ENCODE results near the gene COG5. TPM values are rescaled to one million over a fixed set of nuclear protein-coding genes. Genes with fewer than 3 reads are reported as not detected.
"Not testable (repeated sequence)": the region's sequence is repeated elsewhere in the genome, so short reads cannot be mapped to it uniquely, and the experiment has no call there.

The COG5 gene
- total RNA-seq, 1 donor from 2014 or later, result 39.1 TPM

DNA sequence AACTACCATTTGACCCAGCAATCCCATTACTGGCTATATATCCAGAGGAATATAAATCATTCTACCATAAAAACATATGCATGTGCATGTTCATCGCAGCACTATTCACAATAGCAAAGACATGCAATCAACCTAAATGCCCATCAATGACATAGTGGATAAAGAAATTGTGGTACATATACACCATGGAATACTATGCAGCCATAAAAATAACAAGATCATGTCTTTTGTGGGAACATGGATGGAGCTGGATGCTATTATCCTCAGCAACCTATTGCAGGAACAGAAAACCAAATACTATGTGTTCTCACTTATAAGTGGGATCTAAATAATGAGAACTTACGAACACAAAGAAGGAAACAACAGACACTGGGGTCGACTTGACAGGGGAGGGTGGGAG lies 316.9 kb downstream of the COG5 start:
- H3K4me1 Mint-ChIP-seq (ENCODE audit: low read depth); H3K27ac Mint-ChIP-seq; intact Hi-C loops (cut with micrococcal nuclease); DNase-seq (ENCODE audit: low spot score); H3K27me3 Mint-ChIP-seq (ENCODE audit: insufficient read depth); H3K4me3 Mint-ChIP-seq: not testable (repeated sequence)
- peaks cover 36% of the 10 kb centered on the region for H3K36me3 Mint-ChIP-seq (ENCODE audit: low read depth)
- H3K9me3 Mint-ChIP-seq, result peaks cover 23% of the 10 kb centered on the region

- Mint-ChIP-seq H3K4me1 (ENCODE audit: low read depth) (no peaks in the 10 kb centered on the region), H3K9me3 (peaks cover 23% of the 10 kb centered on the region), H3K27ac (no peak overlapping the region), H3K36me3 (ENCODE audit: low read depth) (peaks cover 36% of the 10 kb centered on the region), H3K4me3 (no peak overlapping the region), H3K27me3 (ENCODE audit: insufficient read depth) (no peaks in the 10 kb centered on the region)
- DNase-seq (ENCODE audit: low spot score), result no peak
- intact Hi-C loops (cut with micrococcal nuclease), result no loop called here
Measured at GRCh38 chr7:107244613-107245012, 319.1 kb downstream of the COG5 start.

DNA sequence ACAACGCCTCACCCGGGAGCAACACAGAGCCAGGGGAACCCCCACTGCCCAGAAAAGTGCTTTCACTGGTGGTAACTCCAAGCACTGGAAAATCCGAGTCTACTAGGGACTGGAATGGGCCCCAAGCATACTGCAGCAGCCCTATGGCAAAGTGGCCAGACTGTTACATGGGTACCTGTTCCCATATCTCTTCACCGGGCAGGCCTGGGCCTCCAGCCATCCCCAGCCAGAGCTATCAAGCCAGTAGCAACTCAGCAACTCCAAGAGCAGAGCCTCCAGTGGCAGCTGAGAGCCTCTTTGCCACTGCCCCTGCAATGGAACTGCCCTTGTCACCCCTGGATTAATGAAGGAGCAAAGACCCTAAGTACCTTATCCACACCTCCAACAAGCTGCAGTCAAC lies 321.5 kb downstream of the COG5 start:
- H3K4me1 Mint-ChIP-seq (ENCODE audit: low read depth), result no peaks in the 10 kb centered on the region
- no peaks in the 10 kb centered on the region for H3K27me3 Mint-ChIP-seq (ENCODE audit: insufficient read depth)
- peaks cover 33% of the 10 kb centered on the region for H3K36me3 Mint-ChIP-seq (ENCODE audit: low read depth)
- intact Hi-C loops (cut with micrococcal nuclease), result no loop called here
- no peak overlapping the region for H3K4me3 Mint-ChIP-seq
- H3K27ac Mint-ChIP-seq, result no peak overlapping the region
- H3K9me3 Mint-ChIP-seq, result peaks cover 23% of the 10 kb centered on the region
- no peak for DNase-seq (ENCODE audit: low spot score)

DNA sequence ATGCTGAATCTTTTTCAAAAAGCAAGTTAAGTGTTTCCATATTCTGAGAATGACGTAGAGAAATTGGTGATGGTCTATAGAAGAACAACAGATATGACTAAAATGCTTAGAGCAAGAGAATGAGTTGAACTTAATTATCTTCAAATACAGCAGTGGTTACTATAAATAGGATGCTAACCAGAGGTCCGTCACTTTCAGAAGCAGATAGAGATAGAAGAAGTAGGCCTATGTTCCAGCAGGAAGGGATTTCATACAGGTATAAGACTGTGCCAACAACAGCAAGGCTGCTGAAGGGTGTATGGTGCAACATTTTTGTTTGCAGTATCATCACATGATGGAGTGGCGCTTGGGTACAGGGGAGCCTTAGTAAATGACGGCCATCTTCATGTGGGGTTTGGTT lies 326.3 kb downstream of the COG5 start:
- Mint-ChIP-seq H3K36me3 (ENCODE audit: low read depth) (peaks cover 2% of the 10 kb centered on the region), H3K4me3 (no peak overlapping the region), H3K4me1 (ENCODE audit: low read depth) (no peaks in the 10 kb centered on the region), H3K9me3 (no peaks in the 10 kb centered on the region), H3K27me3 (ENCODE audit: insufficient read depth) (no peaks in the 10 kb centered on the region), H3K27ac (no peak overlapping the region)
- no peak for DNase-seq (ENCODE audit: low spot score)
- intact Hi-C loops (cut with micrococcal nuclease), result no loop called here

GRCh38 chr7:107236862-107237261 lies 326.9 kb downstream of the COG5 start:
- Mint-ChIP-seq H3K4me3 (no peak overlapping the region), H3K9me3 (no peaks in the 10 kb centered on the region), H3K27ac (no peak overlapping the region), H3K4me1 (ENCODE audit: low read depth) (no peaks in the 10 kb centered on the region), H3K27me3 (ENCODE audit: insufficient read depth) (no peaks in the 10 kb centered on the region), H3K36me3 (ENCODE audit: low read depth) (no peaks in the 10 kb centered on the region)
- no peak for DNase-seq (ENCODE audit: low spot score)
- intact Hi-C loops (cut with micrococcal nuclease), result no loop called here

DNA sequence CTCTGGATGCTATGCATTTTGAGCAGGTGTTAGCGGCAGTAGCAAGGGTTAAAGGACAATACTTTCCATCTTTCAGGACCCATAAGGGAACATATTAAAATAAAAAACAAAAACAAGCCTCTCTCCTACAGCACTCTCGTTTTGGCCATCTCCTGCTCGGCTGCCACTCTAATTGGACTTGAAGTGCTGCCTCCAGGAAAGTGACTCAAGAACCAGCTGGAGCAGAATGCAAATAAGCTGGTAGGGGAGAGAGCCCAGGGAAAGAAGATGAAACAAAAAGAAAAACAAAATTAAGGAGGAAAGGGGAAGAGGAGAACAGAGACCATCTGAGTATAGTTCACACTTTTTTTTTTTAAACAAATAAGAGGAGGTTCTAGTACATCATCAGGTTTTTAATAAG lies 329.3 kb downstream of the COG5 start:
- Mint-ChIP-seq H3K4me1 (ENCODE audit: low read depth) (no peaks in the 10 kb centered on the region), H3K27me3 (ENCODE audit: insufficient read depth) (no peaks in the 10 kb centered on the region), H3K9me3 (no peaks in the 10 kb centered on the region), H3K4me3 (no peak overlapping the region), H3K27ac (no peak overlapping the region), H3K36me3 (ENCODE audit: low read depth) (no peaks in the 10 kb centered on the region)
- intact Hi-C loops (cut with micrococcal nuclease), result no loop called here
- DNase-seq (ENCODE audit: low spot score), result no peak

- no peaks in the 10 kb centered on the region for H3K9me3 Mint-ChIP-seq
- H3K36me3 Mint-ChIP-seq (ENCODE audit: low read depth), result no peaks in the 10 kb centered on the region
- DNase-seq (ENCODE audit: low spot score), result no peak
- H3K4me1 Mint-ChIP-seq (ENCODE audit: low read depth), result no peaks in the 10 kb centered on the region
- H3K27ac Mint-ChIP-seq, result no peak overlapping the region
- no peaks in the 10 kb centered on the region for H3K27me3 Mint-ChIP-seq (ENCODE audit: insufficient read depth)
- no peak overlapping the region for H3K4me3 Mint-ChIP-seq
- intact Hi-C loops (cut with micrococcal nuclease), result no loop called here
Measured at GRCh38 chr7:107233981-107234380, 329.7 kb downstream of the COG5 start.

- H3K4me1 Mint-ChIP-seq (ENCODE audit: low read depth), result no peaks in the 10 kb centered on the region
- H3K36me3 Mint-ChIP-seq (ENCODE audit: low read depth), result no peaks in the 10 kb centered on the region
- intact Hi-C loops (cut with micrococcal nuclease), result no loop called here
- H3K9me3 Mint-ChIP-seq, result no peaks in the 10 kb centered on the region
- no peak overlapping the region for H3K4me3 Mint-ChIP-seq
- no peaks in the 10 kb centered on the region for H3K27me3 Mint-ChIP-seq (ENCODE audit: insufficient read depth)
- no peak for DNase-seq (ENCODE audit: low spot score)
- no peak overlapping the region for H3K27ac Mint-ChIP-seq
Measured at GRCh38 chr7:107233174-107233573, 330.5 kb downstream of the COG5 start.

GRCh38 chr7:107232568-107233090 lies 331.1 kb downstream of the COG5 start:
- Mint-ChIP-seq H3K4me3 (no peak overlapping the region), H3K27me3 (ENCODE audit: insufficient read depth) (no peaks in the 10 kb centered on the region), H3K27ac (no peak overlapping the region), H3K9me3 (no peaks in the 10 kb centered on the region), H3K36me3 (ENCODE audit: low read depth) (no peaks in the 10 kb centered on the region), H3K4me1 (ENCODE audit: low read depth) (no peaks in the 10 kb centered on the region)
- DNase-seq (ENCODE audit: low spot score), result no peak
- intact Hi-C loops (cut with micrococcal nuclease), result no loop called here

- H3K27me3 Mint-ChIP-seq (ENCODE audit: insufficient read depth), result no peaks in the 10 kb centered on the region
Measured at GRCh38 chr7:107230334-107230733, 333.4 kb downstream of the COG5 start.

GRCh38 chr7:107228291-107228690 lies 335.4 kb downstream of the COG5 start:
- H3K27ac Mint-ChIP-seq, result no peak overlapping the region
- DNase-seq (ENCODE audit: low spot score), result no peak
- H3K9me3 Mint-ChIP-seq, result no peaks in the 10 kb centered on the region
- H3K4me3 Mint-ChIP-seq, result no peak overlapping the region
- H3K4me1 Mint-ChIP-seq (ENCODE audit: low read depth), result no peaks in the 10 kb centered on the region
- intact Hi-C loops (cut with micrococcal nuclease), result no loop called here
- no peaks in the 10 kb centered on the region for H3K27me3 Mint-ChIP-seq (ENCODE audit: insufficient read depth)
- H3K36me3 Mint-ChIP-seq (ENCODE audit: low read depth), result no peaks in the 10 kb centered on the region

More at GRCh38 chr7:107230334-107230733, 333.4 kb downstream of the COG5 start:
- Mint-ChIP-seq H3K9me3 (no peaks in the 10 kb centered on the region), H3K4me3 (no peak overlapping the region), H3K36me3 (ENCODE audit: low read depth) (no peaks in the 10 kb centered on the region), H3K27ac (no peak overlapping the region), H3K4me1 (ENCODE audit: low read depth) (no peaks in the 10 kb centered on the region)
- DNase-seq (ENCODE audit: low spot score), result no peak
- intact Hi-C loops (cut with micrococcal nuclease), result no loop called here

DNA sequence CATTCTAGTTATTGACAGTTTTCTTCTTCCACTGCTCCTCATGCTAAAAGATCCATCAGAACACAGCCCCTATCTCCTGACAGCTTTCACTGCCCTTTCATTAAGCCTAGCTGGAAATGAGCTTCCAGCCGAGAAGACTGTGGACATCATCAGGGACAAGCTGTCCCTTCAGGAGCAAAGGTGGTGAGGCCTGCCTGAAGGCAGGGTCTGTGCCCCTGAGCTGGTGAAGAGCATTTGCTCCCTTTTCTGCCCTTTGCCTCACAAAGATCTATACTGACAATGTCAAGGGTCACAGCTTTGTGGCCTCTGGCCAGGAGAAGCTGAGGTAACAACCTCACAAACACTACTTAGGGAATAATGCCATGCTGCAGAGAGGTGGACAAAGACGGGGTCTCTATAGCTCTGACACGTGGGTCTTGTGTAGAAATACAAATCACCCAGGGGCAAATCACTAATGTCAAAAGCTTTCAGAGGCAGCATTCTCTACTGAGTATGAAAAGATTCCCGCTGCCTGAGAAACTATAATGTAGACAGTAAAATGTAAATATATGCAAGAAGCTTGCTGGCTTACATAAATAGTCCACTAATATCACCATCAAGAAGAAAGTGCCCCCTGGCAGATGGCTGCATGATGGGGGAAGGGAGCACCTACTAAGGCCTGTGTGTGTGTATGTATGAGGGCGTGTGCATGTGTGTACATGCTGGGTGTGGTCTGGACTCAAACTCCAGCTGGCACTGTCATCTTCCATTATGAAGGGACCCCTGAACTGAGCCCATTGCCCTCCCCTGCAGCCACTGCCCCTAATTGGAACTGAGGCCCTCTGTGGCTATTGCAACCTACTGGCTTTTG lies 339.1 kb downstream of the COG5 start:
- Mint-ChIP-seq H3K36me3 (ENCODE audit: low read depth) (no peaks in the 10 kb centered on the region), H3K9me3 (no peaks in the 10 kb centered on the region), H3K27ac (no peak overlapping the region), H3K4me3 (no peak overlapping the region), H3K4me1 (ENCODE audit: low read depth) (no peaks in the 10 kb centered on the region), H3K27me3 (ENCODE audit: insufficient read depth) (no peaks in the 10 kb centered on the region)
- intact Hi-C loops (cut with micrococcal nuclease), result no loop called here
- no peak for DNase-seq (ENCODE audit: low spot score)

- intact Hi-C loops (cut with micrococcal nuclease); H3K36me3 Mint-ChIP-seq (ENCODE audit: low read depth); H3K27me3 Mint-ChIP-seq (ENCODE audit: insufficient read depth); H3K4me3 Mint-ChIP-seq; DNase-seq (ENCODE audit: low spot score); H3K27ac Mint-ChIP-seq; H3K4me1 Mint-ChIP-seq (ENCODE audit: low read depth): not testable (repeated sequence)
- peaks cover 11% of the 10 kb centered on the region for H3K9me3 Mint-ChIP-seq
Measured at GRCh38 chr7:107220806-107221205, 342.9 kb downstream of the COG5 start.

All from activated T-helper 1 cell treated with anti-CD3 and anti-CD28 coated beads, Interleukin-12 subunit alpha, Interleukin-12 subunit beta, Interleukin-2, Interleukin-4 antibody, amounts not matched to agents 30 ng/mL and 10 ng/mL and 1 ng/mL, durations not matched to agents 14 hours and 24 hours and 36 hours (primary cell).